Panc1 (cell line): ENCODE data around the gene FUT7. TPM values are rescaled to one million over a fixed set of nuclear protein-coding genes. Genes with fewer than 3 reads are reported as not detected.

Experiments
- ATAC-seq: fragments of 200-7000 bp; cut with Tn5 transposase; 2 replicates; pipeline ENCODE4 v1.9.1; 2020; ENCODE audit warnings: mild to moderate bottlenecking, moderate library complexity
- BruUV-seq: library from RNA; stranded (reverse); fragments of 400-500 nt; replicated peaks from 2 replicates; lab custom pipeline; 2021; lab: Mats Ljungman, UMichigan
- CTCF ChIA-PET: fragments of 300-600 bp; sonication (Branson Sonifier 250); formaldehyde crosslinking; loops from one replicate; lab custom pipeline; 2022; ENCODE audit warnings: antibody characterized with exemption; lab: Charles Lee
- POLR2A ChIA-PET: fragments of 300-600 bp; sonication (Branson Sonifier 250); formaldehyde crosslinking; loops from one replicate; lab custom pipeline; 2022; ENCODE audit warnings: antibody characterized with exemption; lab: Charles Lee
- DNase-seq: peaks from one replicate; pipeline ENCODE4 v3.0.0-alpha.2; 2010; ENCODE audit warnings: low read depth, low spot score
- H3K27ac ChIP-seq: 2 replicates; pipeline ENCODE4 v1.5.1; 2011; ENCODE audit warnings: mild to moderate bottlenecking, low read length, inconsistent platforms
- H3K27me3 ChIP-seq: fragments of 200-500 bp; sonication (Bioruptor generic); 2 replicates; pipeline ENCODE4 v1.6.0; 2014; ENCODE audit warnings: low read length, inconsistent platforms; ENCODE audit not compliant: control insufficient read depth, insufficient read depth
- H3K36me3 ChIP-seq: fragments of 200-500 bp; sonication (Bioruptor generic); 2 replicates; pipeline ENCODE4 v1.5.1; 2014; ENCODE audit warnings: inconsistent platforms, mild to moderate bottlenecking, low read length, moderate library complexity; ENCODE audit not compliant: control insufficient read depth, insufficient read depth
- H3K4me1 ChIP-seq: 2 replicates; pipeline ENCODE4 v1.5.1; 2011; ENCODE audit warnings: inconsistent platforms, mild to moderate bottlenecking, low read length, moderate library complexity; ENCODE audit not compliant: control insufficient read depth, insufficient read depth
- H3K4me3 ChIP-seq, 2 experiments: 2 replicates each; pipeline ENCODE4 v1.5.1; 2011 to 2012; ENCODE audit warnings: low read depth in 2 of 2, low read length in 2 of 2, mild to moderate bottlenecking in 2 of 2, inconsistent platforms in 1 of 2, moderate library complexity in 1 of 2
- H3K9me3 ChIP-seq: fragments of 200-500 bp; sonication (Bioruptor generic); 2 replicates; pipeline ENCODE4 v1.5.1; 2014; ENCODE audit warnings: low read depth, mild to moderate bottlenecking, inconsistent platforms, low read length, moderate library complexity; ENCODE audit not compliant: control insufficient read depth, insufficient read depth
- CTCF ChIP-seq: fragments of 450-650 bp; IDR thresholded peaks from 2 replicates; pipeline ENCODE4 v1.5.1; 2017; ENCODE audit warnings: mild to moderate bottlenecking
- POLR2AphosphoS5 ChIP-seq: IDR thresholded peaks from 2 replicates; pipeline ENCODE4 v1.6.1; 2012; ENCODE audit warnings: mild to moderate bottlenecking, low read depth, low read length, moderate library complexity
- REST ChIP-seq, 2 experiments: IDR thresholded peaks; 2 replicates each; pipeline ENCODE4 v1.6.1; 2011 to 2012; ENCODE audit warnings: low read depth in 2 of 2, control low read depth in 1 of 2, low read length in 1 of 2, mild to moderate bottlenecking in 1 of 2, moderate library complexity in 1 of 2; ENCODE audit not compliant: insufficient read depth in 1 of 2
- SIN3A ChIP-seq: IDR thresholded peaks from 2 replicates; pipeline ENCODE4 v1.6.1; 2012; ENCODE audit warnings: low read depth, mild to moderate bottlenecking, low read length, moderate library complexity, borderline replicate concordance; ENCODE audit not compliant: insufficient read depth
- TCF7L2 ChIP-seq: IDR thresholded peaks from 2 replicates; pipeline ENCODE4 v1.6.1; 2011; ENCODE audit warnings: mild to moderate bottlenecking, low read depth, low read length, inconsistent platforms
- in situ Hi-C: cut with HindIII; loops from 2 replicates; pipeline ENCODE4 v1.10.0; 2016; ENCODE audit warnings: low sequenced_read_pairs, low pct_unique_long_range_greater_than_20kb
- intact Hi-C: fragments of 100-400 bp; cut with micrococcal nuclease; formaldehyde crosslinking; loops from one replicate; pipeline ENCODE4 v1.10.0; 2022; ENCODE audit not compliant: unreplicated experiment
- total RNA-seq: library from RNA; stranded (reverse); gene quantifications from one replicate; pipeline ENCODE4 v1.2.1, GENCODE V29; 2021; ENCODE audit not compliant: unreplicated experiment

Gene FUT7
- total RNA-seq, 1 experiment from 2014 or later: not detected

GRCh38 chr9:136997830-136998234 is 34.1 kb downstream of the FUT7 start:
- H3K4me1 ChIP-seq: peaks cover 14% of the 10 kb centered on the region
- CTCF ChIA-PET: no interaction called here
- no peak overlapping the region for H3K4me3 ChIP-seq
- no peak overlapping the region for H3K27ac ChIP-seq
- POLR2A ChIA-PET: no interaction called here
- ATAC-seq (no peak), DNase-seq (no peak)
- no peaks in the 10 kb centered on the region for H3K27me3 ChIP-seq
- intact Hi-C loops (no loop called here), in situ Hi-C loops (no loop called here)
- no TSS peak for BruUV-seq
- H3K36me3 ChIP-seq: no peaks in the 10 kb centered on the region
- no peaks in the 10 kb centered on the region for H3K9me3 ChIP-seq
- TF ChIP-seq TCF7L2: no peak

- in situ Hi-C loops (no loop called here), intact Hi-C loops (no loop called here)
- ChIA-PET POLR2A (no interaction called here), CTCF (no interaction called here)
- H3K9me3 ChIP-seq: no peaks in the 10 kb centered on the region
- no peak for TF ChIP-seq REST (IDR thresholded peaks at IDR 0.05; ENCODE audit: insufficient read depth in 1 of 2, low read depth in 2 of 2, low read length in 1 of 2)
- TF ChIP-seq TCF7L2: no peak
- no peak for TF ChIP-seq CTCF
- TF ChIP-seq POLR2AphosphoS5: no peak
- no peak for TF ChIP-seq SIN3A
- H3K27me3 ChIP-seq: no peaks in the 10 kb centered on the region
- peaks cover 14% of the 10 kb centered on the region for H3K4me1 ChIP-seq
- no peak overlapping the region for H3K27ac ChIP-seq
- no peak for ATAC-seq
- BruUV-seq: no TSS peak
- no peaks in the 10 kb centered on the region; the same call in 1 of the 2 replicates for H3K36me3 ChIP-seq
- DNase-seq: no peak
- no peak overlapping the region for H3K4me3 ChIP-seq
Observed at GRCh38 chr9:136997371-136997770, 34.5 kb downstream of the FUT7 start.

GRCh38 chr9:136996361-136997292 is 35.3 kb downstream of the FUT7 start, which contains the start of gene CLIC3:
Gene CLIC3 (minus strand): TSS chr9:136996568. CDS start chr9:136996543, 25 bp downstream.
- Histone ChIP-seq H3K27ac (peak within 1 kb of the TSS; percentile 44), H3K27me3 (no peaks in the 10 kb centered on the region), H3K4me3 (peak within 1 kb of the TSS; percentile 17 to 31), H3K4me1 (peaks cover 14% of the 10 kb centered on the region), H3K9me3 (no peaks in the 10 kb centered on the region), H3K36me3 (no peaks in the 10 kb centered on the region; the same call in 1 of the 2 replicates)
- DNase-seq (no peak), ATAC-seq (peak; percentile 40)
- in situ Hi-C loops (no loop called here), intact Hi-C loops (no loop called here)
- CTCF ChIA-PET: interaction anchor here (0.7 kb wide), 2 partner anchors 33 to 49 kb away, joined by 3 to 4 read pairs; no protein-coding TSS in a partner anchor
- BruUV-seq: no TSS peak
- 0 out of 2 replicates have a peak, but pooled peaks have one; percentile 19 for TF ChIP-seq POLR2AphosphoS5
- TF ChIP-seq REST (IDR thresholded peaks at IDR 0.05; ENCODE audit: insufficient read depth in 1 of 2, low read depth in 2 of 2, low read length in 1 of 2): no peak
- TF ChIP-seq TCF7L2: no peak
- POLR2A ChIA-PET: no interaction called here
